SK-N-SH treated with all-trans-retinoic acid at 6 μM for 48 hours (cell line): ENCODE results near the gene SFXN1.

Source experiments
- CREB5 ChIP-seq: fragments of 250-450 bp; sonication (Bioruptor Pico); IDR thresholded peaks from 2 replicates; pipeline ENCODE4 v1.5.1; 2020; ENCODE audit warnings: low read depth, mild to moderate bottlenecking, moderate library complexity
- CSDC2 ChIP-seq: fragments of 250-450 bp; sonication (Bioruptor Pico); IDR thresholded peaks from 2 replicates; pipeline ENCODE4 v1.5.0; 2020; ENCODE audit warnings: mild to moderate bottlenecking, moderate library complexity
- ISL1 ChIP-seq: fragments of 250-450 bp; sonication (Bioruptor Pico); IDR thresholded peaks from 2 replicates; pipeline ENCODE4 v2.1.2; 2022; ENCODE audit warnings: mild to moderate bottlenecking, moderate library complexity
- OSR1 ChIP-seq: fragments of 250-450 bp; sonication (Bioruptor Pico); IDR thresholded peaks from 2 replicates; pipeline ENCODE4 v1.8.0; 2022; ENCODE audit warnings: moderate library complexity, mild to moderate bottlenecking, inconsistent platforms
- RARB ChIP-seq: fragments of 250-450 bp; sonication (Bioruptor Pico); IDR thresholded peaks from 2 replicates; pipeline ENCODE4 v1.8.0; 2021; ENCODE audit warnings: mild to moderate bottlenecking, moderate library complexity
- TCF4 ChIP-seq: fragments of 250-450 bp; sonication (Bioruptor Pico); IDR thresholded peaks from 2 replicates; pipeline ENCODE4 v1.8.0; 2021; ENCODE audit warnings: mild to moderate bottlenecking, moderate library complexity, borderline replicate concordance
- ZC3H10 ChIP-seq: fragments of 250-450 bp; sonication (Bioruptor Pico); IDR thresholded peaks from 2 replicates; pipeline ENCODE4 v1.5.1; 2021; ENCODE audit warnings: mild to moderate bottlenecking, moderate library complexity

- TF ChIP-seq TCF4 (CRISPR knock-in tag) = no peak
- TF ChIP-seq CSDC2 (CRISPR knock-in tag) = no peak
- no peak for TF ChIP-seq ISL1 (CRISPR knock-in tag)
- no peak for TF ChIP-seq RARB
- no peak for TF ChIP-seq OSR1 (CRISPR knock-in tag)
- TF ChIP-seq ZC3H10 (CRISPR knock-in tag) = no peak
- TF ChIP-seq CREB5 = no peak
Measured at GRCh38 chr5:175544108-175544511, 65.8 kb downstream of the SFXN1 start.
